Mucosa of rectum (tissue), 2 donors: ENCODE measurements around the gene SLC46A3.
"Not testable (repeated sequence)": the region's sequence is repeated elsewhere in the genome, so short reads cannot be mapped to it uniquely, and the experiment has no call there.

Experiments
- H3K27ac ChIP-seq, 2 donors: one replicate each; pipeline ENCODE4 v1.7.0; 2013; ENCODE audit warnings: inconsistent platforms in 2 of 2, low read depth in 2 of 2, low read length in 2 of 2
- H3K27me3 ChIP-seq, 2 donors: one replicate each; pipeline ENCODE4 v1.7.0; 2013; ENCODE audit warnings: low read length in 2 of 2; ENCODE audit not compliant: control insufficient read depth in 2 of 2, insufficient read depth in 2 of 2
- H3K36me3 ChIP-seq, 2 donors: one replicate each; pipeline ENCODE4 v1.7.0; 2013; ENCODE audit warnings: low read length in 2 of 2; ENCODE audit not compliant: control insufficient read depth in 2 of 2, insufficient read depth in 2 of 2
- H3K4me1 ChIP-seq, 2 donors: one replicate each; pipeline ENCODE4 v1.7.0; 2013; ENCODE audit warnings: low read length in 2 of 2, mild to moderate bottlenecking in 1 of 2; ENCODE audit not compliant: control insufficient read depth in 2 of 2, insufficient read depth in 2 of 2
- H3K4me3 ChIP-seq, 2 donors: one replicate each; pipeline ENCODE4 v1.7.0; 2013; ENCODE audit warnings: low read length in 2 of 2
- H3K9ac ChIP-seq, 2 donors: one replicate each; pipeline ENCODE4 v1.7.0; 2013; ENCODE audit warnings: low read length in 2 of 2, low read depth in 1 of 2, mild to moderate bottlenecking in 1 of 2
- H3K9me3 ChIP-seq, 2 donors: one replicate each; pipeline ENCODE4 v1.7.0; 2013; ENCODE audit warnings: low read length in 2 of 2; ENCODE audit not compliant: control insufficient read depth in 2 of 2
- donor health status: healthy.
- donor health status: Normal muscosa, but diverticular disease.

SLC46A3 gene

DNA sequence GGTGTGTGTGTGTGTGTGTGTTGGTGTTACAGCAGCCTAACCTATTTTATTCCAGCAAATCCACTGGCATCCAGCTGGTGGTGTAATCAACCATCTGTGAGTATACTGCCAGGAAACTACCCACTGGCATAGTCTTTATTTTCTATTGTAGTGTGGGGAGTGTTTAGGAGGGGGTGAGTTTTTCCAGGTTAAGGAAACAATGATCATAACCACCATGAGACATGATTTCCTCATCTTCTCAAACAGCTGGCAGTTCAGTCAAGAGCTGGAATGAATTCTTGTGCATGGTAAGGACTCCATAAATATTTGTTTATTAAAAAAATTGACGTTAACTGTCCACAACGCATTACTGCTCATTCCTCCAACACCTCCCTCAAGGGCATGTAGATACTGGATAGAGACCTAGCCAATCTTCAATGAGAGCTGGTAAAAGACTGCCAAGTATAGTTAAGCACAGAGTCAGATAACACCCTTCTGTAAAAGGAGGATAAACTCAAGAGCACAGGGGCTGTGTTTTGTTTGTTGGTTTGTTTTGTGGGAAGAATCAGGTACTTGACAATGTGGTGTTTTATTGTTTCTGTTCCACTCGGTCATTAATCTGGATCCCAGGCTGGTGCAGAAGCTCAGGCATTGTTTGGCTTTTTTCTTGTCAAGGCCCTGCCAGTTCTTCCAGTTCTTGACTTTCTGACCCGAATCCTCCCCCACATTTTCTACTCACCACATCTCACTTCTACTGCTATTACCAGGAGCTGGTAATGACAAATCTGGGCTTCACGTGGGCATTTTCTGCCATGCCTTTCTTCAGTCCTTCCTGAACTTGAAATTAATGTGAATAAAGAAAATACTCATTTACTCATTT, 31.6 kb upstream of the SLC46A3 start:
- Histone ChIP-seq H3K36me3 (no peaks in the 10 kb centered on the region), H3K4me1 (no peaks in the 10 kb centered on the region), H3K27me3 (no peaks in the 10 kb centered on the region), H3K27ac (no peak overlapping the region), H3K9ac (no peak overlapping the region), H3K4me3 (no peak overlapping the region), H3K9me3 (no peaks in the 10 kb centered on the region)

DNA sequence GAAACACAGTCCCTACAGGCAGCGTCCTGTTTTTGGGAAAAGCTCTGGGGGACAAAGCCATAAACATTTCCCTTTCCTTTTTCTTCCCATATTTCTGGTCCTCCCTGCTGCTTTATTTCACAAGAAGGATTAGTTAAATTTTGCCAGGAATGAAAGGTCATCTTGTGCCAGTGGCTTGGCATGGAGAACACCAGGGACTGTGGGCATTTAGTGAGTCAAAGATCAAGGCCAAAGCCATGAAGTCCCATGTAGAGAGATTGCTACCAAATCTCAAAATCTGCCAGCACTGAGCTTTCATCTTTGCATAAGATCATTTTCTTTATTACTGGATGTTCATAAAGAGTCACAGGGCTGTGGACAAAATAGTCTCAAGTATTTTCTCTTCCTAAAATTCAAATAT, 29.1 kb upstream of the SLC46A3 start:
- Histone ChIP-seq H3K4me1 (no peaks in the 10 kb centered on the region), H3K27ac (no peak overlapping the region), H3K9me3 (no peaks in the 10 kb centered on the region), H3K4me3 (no peak overlapping the region), H3K36me3 (no peaks in the 10 kb centered on the region), H3K27me3 (no peaks in the 10 kb centered on the region), H3K9ac (no peak overlapping the region)

DNA sequence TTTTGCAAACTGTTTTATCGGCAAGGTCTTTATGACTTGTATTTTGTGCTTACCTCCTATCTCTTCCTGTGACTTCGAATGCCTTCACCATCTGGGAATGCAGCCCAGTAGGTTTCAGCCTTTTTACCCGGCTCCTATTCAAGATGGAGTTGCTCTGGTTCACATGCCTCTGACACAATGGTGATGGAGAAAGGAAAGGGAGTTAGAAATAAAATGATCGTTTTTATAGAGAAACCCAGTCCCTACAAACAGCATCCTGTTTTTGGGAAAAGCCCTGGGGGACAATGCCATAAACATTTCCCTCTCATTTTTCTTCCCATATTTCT, 27.5 kb upstream of the SLC46A3 start:
- Histone ChIP-seq H3K27ac (no peak overlapping the region), H3K4me3 (no peak overlapping the region), H3K27me3 (no peaks in the 10 kb centered on the region), H3K9me3 (no peaks in the 10 kb centered on the region), H3K9ac (no peak overlapping the region), H3K36me3 (no peaks in the 10 kb centered on the region), H3K4me1 (no peaks in the 10 kb centered on the region)

DNA sequence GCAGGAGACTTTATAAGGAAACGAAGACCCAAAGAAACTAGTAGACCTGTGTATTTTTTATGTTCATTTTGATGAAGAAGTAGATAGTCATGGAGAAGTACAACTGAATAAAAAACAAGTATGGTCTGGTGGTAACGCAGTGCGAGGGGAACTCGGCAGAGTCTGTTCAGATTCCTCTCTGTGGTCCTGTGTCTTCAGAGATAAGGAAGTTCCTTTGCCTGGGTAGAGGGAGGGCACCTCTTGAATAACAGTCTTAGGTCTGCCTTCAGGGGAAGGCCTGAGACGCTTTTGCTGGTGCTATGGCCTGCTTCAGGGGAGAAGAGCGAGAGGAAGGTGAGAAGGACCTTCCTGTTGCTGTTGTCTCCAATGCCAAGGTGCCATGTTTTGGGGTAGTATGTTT, 25.9 kb upstream of the SLC46A3 start:
- Histone ChIP-seq H3K9me3 (no peaks in the 10 kb centered on the region), H3K4me3 (no peak overlapping the region), H3K9ac (no peak overlapping the region), H3K36me3 (no peaks in the 10 kb centered on the region), H3K4me1 (no peaks in the 10 kb centered on the region), H3K27me3 (no peaks in the 10 kb centered on the region), H3K27ac (peak overlapping the region; percentile 29 to 49)

DNA sequence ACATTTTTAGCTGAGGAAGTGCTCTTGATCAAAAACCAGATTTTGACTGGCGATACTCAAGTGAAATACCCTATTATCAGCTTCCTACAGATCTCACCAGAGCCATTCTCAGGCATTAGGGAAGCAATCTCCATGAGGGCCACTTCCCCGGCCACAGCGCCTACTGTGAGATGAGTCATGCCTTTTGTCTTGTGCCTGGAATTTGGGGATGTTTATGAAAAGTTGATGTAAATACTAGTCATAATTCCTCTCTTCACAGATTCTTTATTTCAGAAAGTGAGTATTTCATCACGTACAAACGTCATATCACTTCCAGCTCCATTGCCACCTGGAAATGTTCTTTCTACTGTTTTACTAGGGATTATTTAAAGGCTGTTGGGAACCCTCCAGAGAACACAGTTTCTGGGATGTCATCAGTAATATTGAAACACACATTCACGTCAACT, 25.3 kb upstream of the SLC46A3 start:
- H3K27me3 ChIP-seq: no peaks in the 10 kb centered on the region
- H3K4me1 ChIP-seq: no peaks in the 10 kb centered on the region
- no peak overlapping the region for H3K9ac ChIP-seq
- no peaks in the 10 kb centered on the region for H3K9me3 ChIP-seq
- H3K27ac ChIP-seq: peak overlapping the region; percentile 48 to 49
- H3K36me3 ChIP-seq: no peaks in the 10 kb centered on the region
- no peak overlapping the region for H3K4me3 ChIP-seq

DNA sequence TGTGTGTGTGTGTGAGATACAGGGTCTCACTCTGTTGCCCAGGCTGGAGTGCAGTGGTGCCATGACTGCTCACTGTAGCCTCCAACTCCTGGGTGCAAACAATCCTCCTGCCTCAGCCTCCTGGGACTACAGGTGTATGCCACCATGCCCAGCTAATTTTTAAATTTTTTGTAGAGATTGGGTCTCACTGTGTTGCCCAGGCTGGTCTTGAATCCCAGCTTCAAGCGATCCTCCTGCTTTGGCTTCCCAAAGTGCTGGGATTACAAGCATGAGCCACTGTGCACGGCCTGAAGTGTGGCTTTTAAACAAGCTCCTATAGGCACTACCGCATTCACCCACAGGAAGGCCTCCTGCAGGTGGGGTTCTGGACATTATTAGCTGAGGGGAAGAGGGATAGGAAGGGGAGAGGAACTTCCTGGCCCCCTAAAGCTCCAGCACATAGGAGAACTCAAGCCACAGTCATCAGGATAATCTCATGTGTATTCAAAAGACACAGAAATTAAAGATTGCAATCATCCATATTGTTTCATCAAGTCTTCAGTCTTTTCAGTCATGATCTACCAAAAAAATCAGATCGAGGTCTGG, 24.8 kb upstream of the SLC46A3 start:
- peak overlapping the region; percentile 21 to 48 for H3K27ac ChIP-seq
- H3K4me1 ChIP-seq: no peaks in the 10 kb centered on the region
- H3K36me3 ChIP-seq: no peaks in the 10 kb centered on the region
- no peaks in the 10 kb centered on the region for H3K9me3 ChIP-seq
- H3K4me3 ChIP-seq: no peak overlapping the region
- H3K27me3 ChIP-seq: no peaks in the 10 kb centered on the region
- no peak overlapping the region for H3K9ac ChIP-seq

DNA sequence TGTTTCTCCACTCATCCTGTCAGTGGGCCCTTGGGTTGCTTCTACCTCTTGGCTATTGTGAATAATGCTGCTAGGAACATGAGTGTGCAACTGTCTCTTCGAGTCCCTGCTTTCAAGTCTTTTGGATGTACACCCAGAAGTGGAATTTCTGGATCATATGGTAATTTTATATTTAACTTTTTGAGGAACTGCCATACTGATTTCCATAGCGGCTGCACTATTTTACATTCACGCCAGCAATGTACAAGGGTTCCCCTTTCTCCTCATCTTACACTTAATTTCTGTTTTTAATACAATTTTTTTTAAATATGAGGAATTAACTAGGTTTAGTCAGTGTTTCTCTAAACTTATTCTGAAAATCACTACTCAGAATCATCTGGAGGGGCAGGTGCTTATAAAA, 24.2 kb upstream of the SLC46A3 start:
- H3K27ac ChIP-seq: peak overlapping the region in 1 of 2 donors; percentile 21

DNA sequence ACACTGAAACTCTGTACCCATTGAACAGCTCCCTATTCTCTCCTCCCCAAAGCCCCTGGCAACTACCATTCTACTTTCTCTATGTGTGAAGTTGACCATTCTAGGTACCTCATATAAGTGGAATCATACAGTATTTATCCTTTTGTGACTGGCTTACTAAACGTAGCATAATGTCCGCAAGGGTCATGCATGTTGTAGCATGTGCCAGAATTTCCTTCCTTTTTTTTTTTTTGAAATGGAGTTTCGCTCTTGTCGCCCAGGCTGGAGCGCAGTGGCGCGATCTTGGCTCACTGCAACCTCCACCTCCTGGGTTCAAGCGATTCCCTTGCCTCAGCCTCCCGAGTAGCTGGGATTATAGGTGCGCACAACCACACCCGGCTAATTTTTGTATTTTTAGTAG, 23.7 kb upstream of the SLC46A3 start:
- not testable (repeated sequence) for H3K4me3 ChIP-seq

More for the DNA sequence above, 24.2 kb upstream of the SLC46A3 start:
- no peak overlapping the region for H3K4me3 ChIP-seq
- no peak overlapping the region for H3K9ac ChIP-seq
- no peaks in the 10 kb centered on the region for H3K4me1 ChIP-seq
- no peaks in the 10 kb centered on the region for H3K9me3 ChIP-seq
- no peaks in the 10 kb centered on the region for H3K27me3 ChIP-seq
- no peaks in the 10 kb centered on the region for H3K36me3 ChIP-seq

DNA sequence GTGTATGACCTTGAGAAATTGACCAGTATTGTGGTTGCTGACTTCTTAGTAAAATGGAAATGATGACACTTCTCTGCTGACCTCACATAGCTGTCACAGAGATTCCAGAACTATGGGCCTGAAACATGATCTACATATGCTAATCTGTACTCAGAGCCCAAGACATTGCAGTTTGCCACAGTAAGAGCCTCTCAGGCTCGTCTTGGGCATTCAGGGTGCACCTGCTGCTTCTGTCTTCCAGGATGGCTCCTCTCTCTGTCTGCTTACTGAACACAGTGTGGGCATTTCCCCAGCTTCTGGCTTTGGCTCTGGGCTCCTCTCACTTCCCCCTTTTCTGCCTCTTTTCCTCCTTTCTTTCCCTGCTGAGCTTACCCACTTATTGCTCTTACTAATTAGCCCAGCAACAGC, 22.3 kb upstream of the SLC46A3 start:
- Histone ChIP-seq H3K4me1 (no peaks in the 10 kb centered on the region), H3K9ac (no peak overlapping the region), H3K27ac (no peak overlapping the region), H3K9me3 (no peaks in the 10 kb centered on the region), H3K4me3 (no peak overlapping the region), H3K36me3 (no peaks in the 10 kb centered on the region), H3K27me3 (no peaks in the 10 kb centered on the region)

More for the DNA sequence above, 23.7 kb upstream of the SLC46A3 start:
- not testable (repeated sequence) for H3K36me3 ChIP-seq, H3K27ac ChIP-seq, H3K27me3 ChIP-seq, H3K9me3 ChIP-seq, H3K9ac ChIP-seq, H3K4me1 ChIP-seq

DNA sequence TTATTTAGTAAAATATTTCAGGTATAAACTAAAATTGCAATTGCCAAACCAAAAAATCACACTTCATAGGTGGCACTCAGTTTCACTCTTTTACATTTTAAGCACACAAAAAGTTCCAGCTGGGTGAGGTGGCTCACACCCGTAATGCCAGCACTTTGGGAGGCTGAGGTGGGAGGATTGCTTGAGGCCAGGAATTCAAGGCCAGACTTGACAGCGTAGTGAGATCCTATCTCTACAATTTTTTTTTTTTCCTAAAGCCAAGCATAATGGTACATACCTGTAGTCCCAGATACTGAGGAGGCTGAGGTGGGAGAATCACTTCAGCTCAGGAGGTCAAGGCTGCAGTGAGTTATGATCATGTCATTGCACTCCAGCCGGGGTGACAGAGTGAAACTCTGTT, 20.6 kb upstream of the SLC46A3 start:
- no peak overlapping the region for H3K27ac ChIP-seq
- no peak overlapping the region for H3K9ac ChIP-seq
- H3K9me3 ChIP-seq: no peaks in the 10 kb centered on the region
- no peaks in the 10 kb centered on the region for H3K36me3 ChIP-seq
- no peak overlapping the region for H3K4me3 ChIP-seq
- no peaks in the 10 kb centered on the region for H3K27me3 ChIP-seq
- no peaks in the 10 kb centered on the region for H3K4me1 ChIP-seq
